Measurements from ENCODE around the gene HDAC4.
A peak's percentile ranks its signal among the peaks of the same experiment; 100 is the strongest.
"Not testable (repeated sequence)": the region's sequence is repeated elsewhere in the genome, so short reads cannot be mapped to it uniquely, and the experiment has no call there.

HDAC4 gene

DNA sequence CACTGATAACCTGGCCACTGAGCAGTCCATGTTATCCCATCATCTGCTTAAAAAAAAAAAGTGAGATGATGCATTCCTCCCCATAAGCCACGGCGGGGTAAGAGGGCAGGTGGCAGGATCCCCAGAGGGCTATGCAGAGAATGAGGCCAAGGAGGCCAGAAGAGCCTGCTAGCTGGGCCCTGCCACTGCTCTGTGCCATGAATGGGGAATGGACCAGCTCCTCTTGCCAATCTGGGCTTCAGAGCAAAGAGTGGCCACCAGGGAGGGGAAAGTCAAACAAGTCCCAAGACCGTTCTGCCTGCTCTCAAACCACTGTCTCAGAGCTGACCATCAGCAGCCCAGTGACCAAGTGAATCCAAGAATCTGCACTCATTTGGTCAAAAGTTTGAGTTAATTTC lies 350.6 kb downstream of the HDAC4 start:
- no peak for DNase-seq

- DNase-seq = no peak
Observed at GRCh38 chr2:239049421-239050251, 351.2 kb downstream of the HDAC4 start.

DNA sequence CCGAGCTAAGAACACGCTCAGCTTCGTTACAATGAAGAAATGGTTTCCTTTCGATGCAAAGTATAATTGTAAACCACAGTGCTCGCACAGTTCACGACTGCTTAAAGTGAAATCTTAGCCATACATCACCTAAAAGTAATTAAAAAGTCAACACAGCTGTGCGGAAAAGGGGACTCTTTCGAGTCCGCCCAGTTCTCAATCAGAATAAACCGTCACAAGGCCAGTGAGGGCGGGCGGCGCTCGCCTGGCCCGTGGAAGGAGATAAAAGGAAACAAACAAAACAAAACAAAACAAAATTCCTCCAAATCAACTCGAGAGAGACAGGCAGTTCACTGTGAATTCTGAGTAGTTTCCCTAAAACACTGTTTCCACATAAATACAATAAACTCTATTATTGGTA lies 352.1 kb downstream of the HDAC4 start:
- DNase-seq = no peak

GRCh38 chr2:239047861-239048260 lies 353.0 kb downstream of the HDAC4 start:
- no peak for DNase-seq

- DNase-seq = no peak
Observed at GRCh38 chr2:239047420-239047819, 353.4 kb downstream of the HDAC4 start.

GRCh38 chr2:239046822-239047221 lies 354.0 kb downstream of the HDAC4 start:
- DNase-seq = no peak

DNA sequence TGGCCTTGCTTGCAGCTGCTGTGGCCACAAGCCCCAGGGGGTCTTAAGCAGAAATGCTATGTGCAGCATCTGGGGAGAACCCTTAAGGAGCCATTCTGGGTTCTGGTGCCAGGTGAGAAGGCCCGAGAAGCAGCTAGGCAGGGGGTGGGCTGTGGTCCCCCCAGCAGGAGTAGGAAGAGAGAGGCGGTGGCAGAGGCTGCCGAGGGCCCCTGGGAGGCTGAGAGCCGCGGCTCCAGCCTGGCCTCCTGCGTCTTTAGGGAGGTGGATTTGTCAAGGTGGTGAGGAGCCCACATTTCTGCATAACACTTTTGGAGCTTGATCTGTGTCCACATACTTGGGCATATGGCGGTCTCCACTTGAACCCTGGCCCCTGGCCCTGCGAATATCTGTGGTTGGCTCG lies 356.5 kb downstream of the HDAC4 start:
- no peak for DNase-seq

GRCh38 chr2:239043326-239043725 lies 357.5 kb downstream of the HDAC4 start:
- peak; percentile 9 for DNase-seq

- no peak for DNase-seq
Observed at GRCh38 chr2:239042551-239043320, 358.1 kb downstream of the HDAC4 start.

GRCh38 chr2:239042046-239042445 lies 358.8 kb downstream of the HDAC4 start:
- DNase-seq = no peak

DNA sequence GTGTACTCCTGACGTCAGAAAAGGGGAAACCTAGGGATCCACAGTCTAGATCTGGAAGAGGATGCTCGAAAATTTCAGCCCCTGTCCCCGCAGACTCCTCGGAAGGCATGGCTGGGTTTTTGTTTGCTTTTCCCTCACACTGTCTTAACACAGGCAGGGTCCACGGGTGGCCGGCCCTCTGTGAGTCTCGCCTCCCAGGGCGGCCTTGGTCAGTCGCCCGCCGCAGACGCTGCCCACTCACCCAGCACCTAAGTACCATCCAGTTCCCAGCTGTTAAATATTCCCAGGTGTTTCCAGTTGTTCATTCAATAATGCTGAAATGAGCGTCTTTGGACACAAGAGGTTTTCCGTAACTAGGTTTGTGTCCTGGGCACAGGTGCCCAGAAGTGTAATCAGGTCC lies 359.8 kb downstream of the HDAC4 start:
- DNase-seq = no peak

- no peak for DNase-seq
Observed at GRCh38 chr2:239040152-239040761, 360.6 kb downstream of the HDAC4 start.

- DNase-seq = no peak
Observed at GRCh38 chr2:239039479-239039861, 361.4 kb downstream of the HDAC4 start.

DNA sequence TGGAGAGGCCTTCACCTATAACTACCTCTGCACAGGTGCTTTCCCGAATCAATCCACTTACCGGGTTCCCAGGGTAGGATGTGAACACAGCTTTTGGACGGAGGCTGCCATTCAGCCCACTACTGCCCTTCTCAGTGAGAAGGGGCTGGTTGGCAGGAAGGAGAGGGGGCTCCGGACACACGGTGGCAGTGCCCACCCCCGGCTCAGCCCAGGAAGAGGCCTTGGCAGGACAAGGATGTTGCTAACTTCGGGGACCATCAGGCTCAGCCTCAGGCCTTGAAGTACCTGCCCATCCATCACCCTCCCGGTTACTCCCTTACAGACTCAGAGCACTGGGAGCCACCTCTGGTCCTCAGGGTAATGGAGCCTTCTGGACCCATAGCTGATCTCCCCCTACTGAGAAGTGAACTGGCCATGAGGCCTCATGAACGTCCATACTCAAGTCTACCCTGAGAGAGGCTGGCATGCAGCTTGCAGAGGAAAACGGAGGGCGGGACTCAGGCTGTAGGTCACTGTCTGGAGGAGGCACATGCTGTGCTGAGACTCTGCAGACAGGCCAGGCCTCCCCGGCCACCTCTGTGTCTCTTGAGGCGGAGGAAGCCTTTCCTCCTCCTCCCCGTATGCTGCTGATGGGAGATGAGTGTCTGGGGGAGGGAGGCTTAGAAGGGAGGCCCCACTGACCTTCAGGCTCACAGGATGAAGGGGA lies 361.9 kb downstream of the HDAC4 start:
- no peak for DNase-seq

DNA sequence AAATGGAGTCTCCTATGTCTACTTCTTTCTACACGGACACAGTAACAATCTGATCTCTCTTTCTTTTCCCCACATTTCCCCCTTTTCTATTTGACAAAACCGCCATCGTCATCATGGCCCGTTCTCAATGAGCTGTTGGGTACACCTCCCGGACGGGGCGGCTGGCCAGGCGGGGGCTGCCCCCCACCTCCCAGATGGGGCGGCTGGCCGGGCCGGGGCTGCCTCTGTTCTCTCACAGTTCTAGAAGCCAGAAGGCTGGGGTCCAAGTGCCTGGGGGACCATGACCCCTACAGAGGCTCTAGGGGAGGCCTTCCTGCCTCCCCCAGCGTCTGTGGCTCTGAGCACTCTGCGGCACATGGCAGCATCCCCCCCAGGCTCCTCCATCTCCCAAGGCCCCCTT lies 362.5 kb downstream of the HDAC4 start:
- DNase-seq = not testable (repeated sequence)

- DNase-seq = no peak
Observed at GRCh38 chr2:239037559-239037910, 363.3 kb downstream of the HDAC4 start.

- no peak for DNase-seq
Observed at GRCh38 chr2:239036819-239037558, 363.8 kb downstream of the HDAC4 start.

DNA sequence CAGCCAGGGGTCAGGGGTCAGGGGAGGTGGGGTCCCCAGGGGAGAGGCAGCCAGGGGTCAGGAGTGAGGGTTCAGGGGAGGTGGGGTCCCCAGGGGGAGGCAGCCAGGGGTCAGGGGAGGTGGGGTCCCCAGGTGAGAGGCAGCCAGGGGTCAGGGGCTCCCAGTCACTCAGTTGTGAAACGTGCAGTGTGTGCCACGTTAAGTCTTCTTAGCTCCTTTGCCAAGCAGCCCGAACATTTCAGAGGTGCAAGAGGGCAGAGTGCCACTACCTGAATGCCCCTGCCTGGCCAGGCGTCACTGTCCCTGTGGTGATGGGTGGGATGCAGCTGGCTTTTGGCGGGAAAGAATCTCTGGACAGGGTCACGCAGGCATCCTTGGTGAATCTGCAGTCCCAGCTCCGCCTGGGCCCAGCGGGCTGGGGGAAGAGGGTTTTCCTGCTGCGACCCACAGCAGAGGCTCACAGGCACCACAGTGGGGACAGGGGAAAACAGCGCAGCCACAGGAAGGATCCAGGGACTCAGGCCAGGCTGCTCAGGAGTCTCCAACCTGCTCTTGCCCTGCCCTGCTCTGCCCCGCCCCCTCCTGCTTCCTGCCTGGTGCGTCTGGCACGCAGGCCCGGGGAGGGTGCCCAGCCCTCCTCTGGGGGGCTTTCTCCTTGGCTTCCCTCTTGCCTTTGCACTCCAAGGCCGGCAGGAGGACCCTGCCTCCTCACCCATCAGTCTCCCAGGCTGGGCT lies 364.7 kb downstream of the HDAC4 start:
- DNase-seq = no peak

GRCh38 chr2:239035361-239035814 lies 365.4 kb downstream of the HDAC4 start:
- no peak for DNase-seq

DNA sequence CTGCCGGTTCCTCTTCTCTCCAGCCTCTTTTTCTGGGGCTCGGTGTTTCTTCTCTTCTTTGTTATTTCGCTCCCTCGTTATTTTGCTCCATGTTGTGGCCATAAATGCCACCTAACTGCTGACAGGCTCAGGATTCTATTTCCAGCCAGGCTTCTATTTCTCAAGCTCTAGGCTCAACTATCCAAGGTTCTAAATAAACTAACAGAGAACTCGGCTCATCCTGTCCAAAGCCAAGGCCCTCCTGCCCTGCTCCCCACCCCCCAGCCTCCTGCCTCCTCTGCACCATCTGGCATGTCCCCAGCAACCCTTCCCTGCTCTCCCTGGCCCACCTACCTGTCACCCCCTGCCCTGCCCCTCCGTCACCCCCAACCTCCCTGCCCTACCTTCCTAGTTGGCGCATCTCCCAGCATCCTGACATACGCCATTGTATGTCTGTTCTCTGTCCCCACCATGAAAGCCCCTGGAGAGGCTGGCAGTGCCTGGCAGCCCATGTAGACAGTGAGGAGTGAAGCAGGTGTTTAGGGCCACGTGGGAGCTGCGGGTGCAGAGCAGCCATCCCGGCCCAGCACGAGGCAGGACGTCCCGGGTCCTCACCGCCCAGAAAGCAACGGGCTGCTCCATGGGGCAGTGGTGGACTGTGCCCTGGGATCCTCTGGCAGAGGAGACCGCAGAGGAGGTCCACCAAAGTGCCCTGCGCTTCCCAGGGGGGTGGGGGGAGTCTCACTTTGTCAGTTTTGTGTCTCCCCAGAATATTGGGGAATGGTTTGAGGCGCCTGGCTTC lies 366.1 kb downstream of the HDAC4 start:
- no peak for DNase-seq

Data from DMS79 treated with DMSO at 0.1 percent for 48 hours (cell line).